Adrenal gland (tissue), 12 donors: ENCODE data around the gene VGLL2. TPM values are rescaled to one million over a fixed set of nuclear protein-coding genes. Genes with fewer than 3 reads are reported as not detected.

Experiments used
- DNase-seq, 7 donors: peaks; one replicate each; pipeline ENCODE4 v3.0.0-alpha.2; 2019 to 2020
- H3K27ac ChIP-seq, 5 donors: fragments of 200-600 bp; sonication (generic) in 4 of 5; 1 replicate in 3 of 5; 2 replicates in 2 of 5; pipeline versions ENCODE4 v1.5.1 to v1.8.0; 2016 to 2020; ENCODE audit warnings: mild to moderate bottlenecking in 1 of 5
- H3K27me3 ChIP-seq: fragments of 200-600 bp; 2 replicates; pipeline ENCODE4 v1.8.0; 2021
- H3K36me3 ChIP-seq, 2 donors: fragments of 200-600 bp; replicated peaks in 1 of 2; 1 replicate in 1 of 2; 2 replicates in 1 of 2; pipeline versions ENCODE4 v1.5.1 to v1.8.0; 2018 to 2022
- H3K4me1 ChIP-seq, 2 donors: fragments of 200-600 bp; replicated peaks in 1 of 2; 1 replicate in 1 of 2; 2 replicates in 1 of 2; pipeline versions ENCODE4 v1.5.1 to v1.8.0; 2018 to 2021
- H3K4me3 ChIP-seq, 4 donors: fragments of 200-600 bp; sonication (generic) in 3 of 4; one replicate each; pipeline ENCODE4 v1.5.1; 2016 to 2018
- H3K9me3 ChIP-seq, 3 donors: fragments of 200-600 bp; sonication (generic) in 1 of 3; replicated peaks in 1 of 3; 1 replicate in 2 of 3; 2 replicates in 1 of 3; pipeline versions ENCODE4 v1.5.1 to v1.8.0; 2016 to 2021
- POLR2A ChIP-seq, 2 donors: fragments of 450-650 bp; IDR thresholded peaks; one replicate each; pipeline ENCODE4 v1.6.1; 2017; ENCODE audit warnings: antibody characterized with exemption in 2 of 2, mild to moderate bottlenecking in 2 of 2, moderate library complexity in 1 of 2
- WGBS, 4 donors: extraction: QIAGEN DNeasy Blood & Tissue Kit in 2 of 4; methylation state at CpG; one replicate each; pipeline versions ENCODE4 v1.1.5 to v1.1.7; 2013 to 2017; 5-methylcytosine and 5-hydroxymethylcytosine counted together
- intact Hi-C, 2 donors: fragments of 100-400 bp; cut with DNase I; formaldehyde crosslinking; loops; one replicate each; pipeline versions ENCODE4 v1.14.1 to v1.15.0; 2022 to 2023
- polyA plus RNA-seq, 3 donors: library from polyadenylated mRNA; stranded (reverse); fragments of 200-250 nt in 2 of 3; fragments of 350-450 nt in 1 of 3; fragmentation: Illumina TruSeq in 1 of 3; extraction: RNeasy Lipid Tissue Mini Kit (QIAGEN cat#74804) in 1 of 3; gene quantifications; one replicate each; pipeline ENCODE4 v1.2.3, GENCODE V29; 2013 to 2014
- total RNA-seq, 9 donors: library from RNA; depleted of rRNA in 4 of 9; stranded (reverse); fragments of >200 nt in 4 of 9; fragments of 120-200 nt in 1 of 9; fragmentation: NEBNext Ultra II Directional in 1 of 9; extraction: Animal tissue kit (Norgen Biotek cat#: 25700) in 1 of 9; gene quantifications; one replicate each; pipeline versions ENCODE4 v1.1.0 to v1.2.4, GENCODE V29; 2013 to 2023
- TF ChIP-seq, protein P1 (sequence below), 6 experiments: fragments of 450-650 bp in 4 of 6; fragments of 200-600 bp in 2 of 6; sonication (generic) in 1 of 6; IDR thresholded peaks; 1 replicate in 5 of 6; 2 replicates in 1 of 6; pipeline versions ENCODE4 v1.5.1 to v1.8.0; 2016 to 2021; ENCODE audit warnings: antibody characterized with exemption in 6 of 6, mild to moderate bottlenecking in 2 of 6, moderate library complexity in 1 of 6
- donor health status: healthy with polysubstance abuse.
- donor health status: Bipolar disorder and iron deficiency.
- donor health status: DM: yes; HTN: yes; CAD: no.
- donor health status: DM: no; HTN: no; CAD: no.
- donor health status: DM: no; HTN: no; CAD: no.
- donor health status: DM: yes; HTN: yes; CAD: no.

VGLL2 gene
- total and polyA plus RNA-seq, 12 donors: not detected

- intact Hi-C loops: no loop called here
- Histone ChIP-seq H3K36me3 (no peaks in the 10 kb centered on the region), H3K27me3 (no peaks in the 10 kb centered on the region), H3K9me3 (no peaks in the 10 kb centered on the region), H3K27ac (no peak overlapping the region), H3K4me1 (no peaks in the 10 kb centered on the region), H3K4me3 (no peak overlapping the region)
- no peak for DNase-seq
- TF ChIP-seq, protein P1, sequence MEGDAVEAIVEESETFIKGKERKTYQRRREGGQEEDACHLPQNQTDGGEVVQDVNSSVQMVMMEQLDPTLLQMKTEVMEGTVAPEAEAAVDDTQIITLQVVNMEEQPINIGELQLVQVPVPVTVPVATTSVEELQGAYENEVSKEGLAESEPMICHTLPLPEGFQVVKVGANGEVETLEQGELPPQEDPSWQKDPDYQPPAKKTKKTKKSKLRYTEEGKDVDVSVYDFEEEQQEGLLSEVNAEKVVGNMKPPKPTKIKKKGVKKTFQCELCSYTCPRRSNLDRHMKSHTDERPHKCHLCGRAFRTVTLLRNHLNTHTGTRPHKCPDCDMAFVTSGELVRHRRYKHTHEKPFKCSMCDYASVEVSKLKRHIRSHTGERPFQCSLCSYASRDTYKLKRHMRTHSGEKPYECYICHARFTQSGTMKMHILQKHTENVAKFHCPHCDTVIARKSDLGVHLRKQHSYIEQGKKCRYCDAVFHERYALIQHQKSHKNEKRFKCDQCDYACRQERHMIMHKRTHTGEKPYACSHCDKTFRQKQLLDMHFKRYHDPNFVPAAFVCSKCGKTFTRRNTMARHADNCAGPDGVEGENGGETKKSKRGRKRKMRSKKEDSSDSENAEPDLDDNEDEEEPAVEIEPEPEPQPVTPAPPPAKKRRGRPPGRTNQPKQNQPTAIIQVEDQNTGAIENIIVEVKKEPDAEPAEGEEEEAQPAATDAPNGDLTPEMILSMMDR (IDR thresholded peaks at IDR 0.05): no peak
- TF ChIP-seq POLR2A (IDR thresholded peaks at IDR 0.05): no peak
- 67 to 86% (median 73%) methylated on average over 1 of the region's 1 CpG for WGBS, 4 donors
Observed at GRCh38 chr6:117228202-117228601, 37.2 kb upstream of the VGLL2 start.

DNA sequence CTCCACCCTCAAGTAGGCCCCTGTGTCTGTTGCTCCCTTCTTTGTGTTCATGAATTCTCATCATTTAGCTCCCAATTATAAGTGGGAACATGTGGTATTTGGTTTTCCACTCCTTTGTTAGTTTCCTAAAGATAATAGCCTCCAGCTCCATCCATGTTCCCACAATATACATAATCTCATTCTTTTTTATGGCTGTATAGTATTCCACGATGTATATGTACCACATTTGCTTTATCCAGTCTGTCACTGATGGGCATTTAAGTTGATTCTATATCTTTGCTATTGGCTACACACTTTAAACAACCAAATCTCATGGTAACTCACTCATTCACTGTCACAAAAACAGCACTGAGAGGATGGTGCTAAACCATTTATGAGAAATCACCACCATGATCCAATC, 35.5 kb upstream of the VGLL2 start:
- no peaks in the 10 kb centered on the region for H3K9me3 ChIP-seq
- TF ChIP-seq POLR2A (IDR thresholded peaks at IDR 0.05): no peak
- TF ChIP-seq, protein P1 (IDR thresholded peaks at IDR 0.05): no peak
- H3K4me3 ChIP-seq: no peak overlapping the region
- no peak overlapping the region for H3K27ac ChIP-seq
- H3K4me1 ChIP-seq: no peaks in the 10 kb centered on the region
- no peaks in the 10 kb centered on the region for H3K27me3 ChIP-seq
- no peaks in the 10 kb centered on the region for H3K36me3 ChIP-seq
- intact Hi-C loops: no loop called here
- 67 to 75% (median 70%) methylated on average over 1 of the region's 1 CpG for WGBS, 4 donors
- no peak for DNase-seq

DNA sequence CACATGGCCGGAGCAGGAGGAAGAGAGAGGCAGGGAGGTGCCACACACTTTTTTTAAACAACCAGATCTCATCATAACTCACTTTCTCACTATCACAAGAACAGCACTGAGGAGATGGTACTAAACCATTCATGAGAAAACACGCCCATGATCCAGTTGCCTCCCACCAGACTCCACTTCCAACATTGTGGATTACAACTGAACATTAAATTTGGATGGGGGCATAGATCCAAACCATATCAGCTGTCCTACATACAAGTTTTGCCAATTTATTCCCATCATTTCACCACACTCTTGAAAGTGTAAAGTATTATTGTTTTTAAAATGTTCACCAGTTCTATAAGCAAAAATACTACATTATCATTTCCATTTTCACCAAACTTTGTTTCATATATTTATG, 33.9 kb upstream of the VGLL2 start:
- Histone ChIP-seq H3K27ac (no peak overlapping the region), H3K36me3 (no peaks in the 10 kb centered on the region), H3K4me3 (no peak overlapping the region), H3K27me3 (no peaks in the 10 kb centered on the region), H3K4me1 (no peaks in the 10 kb centered on the region), H3K9me3 (no peaks in the 10 kb centered on the region)
- intact Hi-C loops: no loop called here
- WGBS, 4 donors: 59 to 81% (median 77%) methylated on average over 2 of the region's 2 CpGs
- no peak for DNase-seq
- TF ChIP-seq, protein P1 (IDR thresholded peaks at IDR 0.05): no peak
- TF ChIP-seq POLR2A (IDR thresholded peaks at IDR 0.05): no peak

DNA sequence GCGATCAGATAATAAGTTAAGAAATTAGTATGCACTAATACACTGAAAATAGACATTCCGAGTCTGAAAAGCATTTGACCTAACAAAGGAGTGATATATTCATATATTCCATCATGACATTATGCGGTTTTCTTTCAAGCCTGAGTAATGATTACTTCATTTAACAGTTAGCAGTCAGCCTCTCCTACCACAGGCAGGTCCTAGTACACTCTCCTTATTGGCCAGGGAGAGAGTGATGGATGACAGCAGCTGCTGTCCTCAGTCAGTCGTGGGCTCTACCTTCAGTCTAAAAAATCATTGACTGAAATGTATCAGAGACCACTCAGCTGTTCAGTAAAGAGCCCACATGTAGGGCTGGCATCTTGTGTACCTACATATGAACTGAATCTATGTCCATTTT, 33.2 kb upstream of the VGLL2 start:
- DNase-seq: no peak
- 60 to 72% (median 66%) methylated on average over 4 of the region's 4 CpGs for WGBS, 4 donors
- Histone ChIP-seq H3K9me3 (no peaks in the 10 kb centered on the region), H3K4me1 (no peaks in the 10 kb centered on the region), H3K27me3 (no peaks in the 10 kb centered on the region), H3K27ac (no peak overlapping the region), H3K36me3 (no peaks in the 10 kb centered on the region), H3K4me3 (no peak overlapping the region)
- TF ChIP-seq, protein P1 (IDR thresholded peaks at IDR 0.05): no peak
- no peak for TF ChIP-seq POLR2A (IDR thresholded peaks at IDR 0.05)
- intact Hi-C loops: no loop called here
